NB4 (cell line): ENCODE measurements around the gene MATN1.

Experiments used
- CTCF ChIP-seq: IDR thresholded peaks from one replicate; pipeline ENCODE4 v1.5.1; 2012; ENCODE audit warnings: low read depth, low read length
- POLR2A ChIP-seq: IDR thresholded peaks from 2 replicates; pipeline ENCODE4 v1.6.1; 2011; ENCODE audit warnings: mild to moderate bottlenecking; ENCODE audit not compliant: insufficient read length; ENCODE audit errors: extremely low read depth

- TF ChIP-seq POLR2A (no peak), CTCF (no peak)
These were observed 48.1 kb downstream of the MATN1 start for GRCh38 chr1:30675289-30675688.
